Measurements from ENCODE around the gene KRTAP5-8. TPM values are rescaled to one million over a fixed set of nuclear protein-coding genes. Genes with fewer than 3 reads are reported as not detected.
A peak's percentile ranks its signal among the peaks of the same experiment; 100 is the strongest.
"Not testable (repeated sequence)": the region's sequence is repeated elsewhere in the genome, so short reads cannot be mapped to it uniquely, and the experiment has no call there.

KRTAP5-8 gene
- under 1 TPM in 7 of 8 experiments, not detected in 1; 0.11 to 0.81 (median 0.37) TPM for total RNA-seq

GRCh38 chr11:71537977-71538665 is at the start of gene KRTAP5-8:
Gene KRTAP5-8, plus strand, starts transcription at chr11:71538025. Its CDS starts 31 bp downstream, at chr11:71538056.
- H3K4me3 ChIP-seq; in situ Hi-C loops (cut with MboI; ENCODE audit: low pct_unique_long_range_greater_than_20kb in 2 of 9, low sequenced_read_pairs in 9 of 9, unreplicated experiment in 9 of 9); H3K27ac ChIP-seq; ATAC-seq (replicated peaks in 6 of 8): not testable (repeated sequence)
- H3K4me1 ChIP-seq (replicated peaks in 1 of 2) = peaks cover 5 to 13% of the 10 kb centered on the region in 2 donors
- 20% methylated on average over 1 of the region's 4 CpGs; no CpG with 5 or more reads in 9 of the 10 experiments for whole genome bisulfite sequencing, 10 experiments

DNA sequence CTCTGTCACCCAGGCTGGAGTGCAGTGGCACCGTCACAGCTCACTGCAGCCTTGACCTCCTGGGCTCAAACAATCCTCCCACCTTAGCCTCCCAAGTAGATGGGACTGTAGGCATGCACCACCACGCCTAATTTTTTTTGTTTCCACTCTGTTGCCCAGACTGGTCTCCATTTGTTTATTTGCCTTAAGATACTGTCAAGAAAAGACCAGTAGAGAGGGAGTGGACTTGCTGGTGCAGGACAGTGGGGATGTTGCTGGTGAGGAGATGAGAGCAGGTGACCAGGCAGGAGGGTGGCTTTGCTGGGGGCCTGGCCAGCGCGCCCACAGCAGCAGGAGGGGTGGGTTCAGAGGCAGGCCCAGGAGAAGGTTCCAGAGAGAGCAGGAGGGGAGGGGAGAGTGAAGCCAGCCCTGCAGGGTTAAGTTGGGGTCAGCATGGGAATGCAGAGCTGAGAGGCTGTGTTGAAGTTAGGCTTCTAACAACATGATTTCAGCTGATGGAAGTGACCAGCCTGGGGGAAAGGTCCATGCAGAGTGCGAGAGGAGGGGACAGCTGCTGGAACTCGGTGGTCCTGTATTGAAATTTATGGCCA is 49.0 kb upstream of the KRTAP5-8 start:
- Histone ChIP-seq H3K27ac (no peak overlapping the region), H3K4me3 (no peak overlapping the region), H3K4me1 (replicated peaks in 1 of 2) (peaks cover 0 to 11% of the 10 kb centered on the region in 2 donors)
- in situ Hi-C loops (cut with MboI; ENCODE audit: low pct_unique_long_range_greater_than_20kb in 2 of 9, low sequenced_read_pairs in 9 of 9, unreplicated experiment in 9 of 9) = no loop called here
- peak in 1 of 8 experiments; percentile 18 for ATAC-seq (replicated peaks in 6 of 8)
- 60 to 100% (median 90%) methylated on average over 1 of the region's 6 CpGs; no CpG with 5 or more reads in 6 of the 10 experiments for WGBS, 10 experiments

DNA sequence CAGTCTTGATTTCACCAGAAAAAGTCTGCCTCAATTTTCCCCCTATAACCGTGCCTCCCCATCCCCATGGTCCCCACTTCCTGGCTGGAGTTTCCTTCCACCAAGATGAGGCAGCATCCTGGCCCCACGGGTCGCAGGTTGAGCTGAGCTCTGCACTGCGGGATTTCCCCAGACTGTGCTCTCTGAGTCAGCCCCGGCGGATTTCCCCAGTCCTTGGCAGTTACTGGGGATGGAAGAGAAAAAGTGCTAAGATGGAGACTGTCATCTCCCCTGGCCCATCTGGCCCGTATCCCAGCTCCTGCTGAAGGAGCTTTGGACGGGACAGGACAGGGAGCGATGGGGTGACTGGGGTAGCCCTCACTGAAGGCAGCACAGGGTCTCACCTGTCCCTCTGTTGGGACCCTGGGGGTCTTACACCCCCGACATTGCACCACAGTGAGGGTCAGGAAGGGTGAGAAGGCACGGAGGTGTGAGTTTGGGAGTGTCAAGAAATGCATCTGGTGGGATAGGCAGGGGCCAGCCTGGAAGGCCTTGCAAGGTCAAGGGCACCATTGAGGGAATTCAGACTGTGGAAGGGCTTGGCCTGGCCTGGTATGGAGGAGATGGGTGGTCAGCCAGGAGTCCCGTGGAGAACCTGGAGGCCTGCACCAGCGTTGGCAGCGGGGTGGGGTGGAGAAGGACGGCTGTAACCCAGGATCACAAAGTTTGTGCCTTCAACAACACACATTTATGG is 48.3 kb upstream of the KRTAP5-8 start:
- 60 to 90% (median 74%) methylated on average over 2 to 8 of the region's 15 CpGs; no CpG with 5 or more reads in 5 of the 10 experiments for WGBS, 10 experiments
- peaks cover 0 to 11% of the 10 kb centered on the region in 2 donors for H3K4me1 ChIP-seq (replicated peaks in 1 of 2)
- in situ Hi-C loops (cut with MboI; ENCODE audit: low pct_unique_long_range_greater_than_20kb in 2 of 9, low sequenced_read_pairs in 9 of 9, unreplicated experiment in 9 of 9) = no loop called here
- no peak overlapping the region for H3K4me3 ChIP-seq
- no peak overlapping the region for H3K27ac ChIP-seq
- ATAC-seq (replicated peaks in 6 of 8) = no peak

GRCh38 chr11:71490044-71490730 is 47.6 kb upstream of the KRTAP5-8 start:
- in situ Hi-C loops (cut with MboI; ENCODE audit: low pct_unique_long_range_greater_than_20kb in 2 of 9, low sequenced_read_pairs in 9 of 9, unreplicated experiment in 9 of 9) = no loop called here
- no peak overlapping the region for H3K27ac ChIP-seq
- H3K4me1 ChIP-seq (replicated peaks in 1 of 2) = peaks cover 0 to 11% of the 10 kb centered on the region in 2 donors
- no peak for ATAC-seq (replicated peaks in 6 of 8)
- no peak overlapping the region for H3K4me3 ChIP-seq
- WGBS, 10 experiments = 60 to 100% (median 100%) methylated on average over 1 to 4 of the region's 23 CpGs; no CpG with 5 or more reads in 5 of the 10 experiments

GRCh38 chr11:71490731-71491390 is 47.0 kb upstream of the KRTAP5-8 start:
- Histone ChIP-seq H3K4me3 (no peak overlapping the region), H3K4me1 (replicated peaks in 1 of 2) (peaks cover 0 to 11% of the 10 kb centered on the region in 2 donors), H3K27ac (no peak overlapping the region)
- in situ Hi-C loops (cut with MboI; ENCODE audit: low pct_unique_long_range_greater_than_20kb in 2 of 9, low sequenced_read_pairs in 9 of 9, unreplicated experiment in 9 of 9) = no loop called here
- 94 to 100% (median 95%) methylated on average over 1 to 9 of the region's 28 CpGs; no CpG with 5 or more reads in 5 of the 10 experiments for WGBS, 10 experiments
- no peak for ATAC-seq (replicated peaks in 6 of 8)

DNA sequence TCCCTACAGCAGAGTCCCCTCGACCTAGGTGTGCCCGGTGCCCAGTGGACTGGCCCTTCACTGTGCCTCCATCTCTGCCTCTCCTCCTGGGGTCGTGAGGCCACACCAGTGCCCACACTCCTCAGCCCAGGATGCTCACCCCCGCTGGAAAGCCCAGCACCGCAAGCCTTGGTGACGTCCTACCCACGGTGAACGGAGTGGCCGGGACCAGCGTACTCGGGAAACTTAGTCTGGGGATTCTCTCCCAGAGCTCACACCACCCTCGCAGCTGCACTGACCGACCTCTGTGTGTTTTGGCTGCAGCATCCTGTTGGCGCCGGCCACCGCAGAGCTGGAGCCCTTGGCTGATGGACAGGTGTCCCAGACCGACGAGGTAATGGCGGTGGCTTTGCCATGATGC is 46.3 kb upstream of the KRTAP5-8 start:
- in situ Hi-C loops (cut with MboI; ENCODE audit: low pct_unique_long_range_greater_than_20kb in 2 of 9, low sequenced_read_pairs in 9 of 9, unreplicated experiment in 9 of 9) = no loop called here
- Histone ChIP-seq H3K4me3 (no peak overlapping the region), H3K4me1 (replicated peaks in 1 of 2) (peaks cover 0 to 11% of the 10 kb centered on the region in 2 donors), H3K27ac (no peak overlapping the region)
- WGBS, 10 experiments = 92 to 100% methylated on average over 2 to 9 of the region's 19 CpGs; no CpG with 5 or more reads in 8 of the 10 experiments
- no peak for ATAC-seq (replicated peaks in 6 of 8)

GRCh38 chr11:71491940-71492339 is 45.9 kb upstream of the KRTAP5-8 start:
- 75 to 100% (median 87%) methylated on average over 1 to 8 of the region's 9 CpGs; no CpG with 5 or more reads in 7 of the 10 experiments for WGBS, 10 experiments

GRCh38 chr11:71495286-71496230 is 42.3 kb upstream of the KRTAP5-8 start:
- no peak for ATAC-seq (replicated peaks in 6 of 8)
- Histone ChIP-seq H3K4me3 (no peak overlapping the region), H3K4me1 (replicated peaks in 1 of 2) (no peaks in the 10 kb centered on the region), H3K27ac (no peak overlapping the region)
- in situ Hi-C loops (cut with MboI; ENCODE audit: low pct_unique_long_range_greater_than_20kb in 2 of 9, low sequenced_read_pairs in 9 of 9, unreplicated experiment in 9 of 9) = no loop called here
- 51 to 100% (median 90%) methylated on average over 1 to 9 of the region's 20 CpGs; no CpG with 5 or more reads in 1 of the 10 experiments for WGBS, 10 experiments

More at GRCh38 chr11:71491940-71492339, 45.9 kb upstream of the KRTAP5-8 start:
- ATAC-seq (replicated peaks in 6 of 8) = no peak
- Histone ChIP-seq H3K4me1 (replicated peaks in 1 of 2) (peaks cover 0 to 11% of the 10 kb centered on the region in 2 donors), H3K4me3 (no peak overlapping the region), H3K27ac (no peak overlapping the region)
- in situ Hi-C loops (cut with MboI; ENCODE audit: low pct_unique_long_range_greater_than_20kb in 2 of 9, low sequenced_read_pairs in 9 of 9, unreplicated experiment in 9 of 9) = no loop called here

DNA sequence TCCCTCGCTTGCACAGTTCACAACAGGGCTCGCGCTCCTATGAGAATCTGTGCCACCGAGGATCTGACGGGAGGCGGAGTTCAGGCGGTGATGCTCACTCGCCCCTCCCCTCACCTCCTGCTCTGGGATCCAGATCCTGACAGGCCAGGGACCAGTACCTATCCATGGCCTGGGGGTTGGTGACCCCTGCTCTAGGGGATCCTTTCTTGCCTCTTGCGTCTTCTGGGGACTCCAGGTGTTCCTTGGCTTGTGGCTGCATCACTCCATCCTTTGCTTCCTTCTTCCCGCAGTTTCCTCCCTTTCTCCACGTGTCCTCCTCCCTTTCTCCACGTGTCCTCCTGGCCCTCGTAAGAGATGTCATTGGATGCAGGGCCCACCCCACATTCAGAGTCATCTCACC is 41.4 kb upstream of the KRTAP5-8 start:
- H3K4me3 ChIP-seq = no peak overlapping the region
- no peak for ATAC-seq (replicated peaks in 6 of 8)
- in situ Hi-C loops (cut with MboI; ENCODE audit: low pct_unique_long_range_greater_than_20kb in 2 of 9, low sequenced_read_pairs in 9 of 9, unreplicated experiment in 9 of 9) = no loop called here
- H3K4me1 ChIP-seq (replicated peaks in 1 of 2) = no peaks in the 10 kb centered on the region
- 87 to 100% (median 96%) methylated on average over 3 to 5 of the region's 13 CpGs; no CpG with 5 or more reads in 1 of the 10 experiments for WGBS, 10 experiments
- H3K27ac ChIP-seq = no peak overlapping the region

DNA sequence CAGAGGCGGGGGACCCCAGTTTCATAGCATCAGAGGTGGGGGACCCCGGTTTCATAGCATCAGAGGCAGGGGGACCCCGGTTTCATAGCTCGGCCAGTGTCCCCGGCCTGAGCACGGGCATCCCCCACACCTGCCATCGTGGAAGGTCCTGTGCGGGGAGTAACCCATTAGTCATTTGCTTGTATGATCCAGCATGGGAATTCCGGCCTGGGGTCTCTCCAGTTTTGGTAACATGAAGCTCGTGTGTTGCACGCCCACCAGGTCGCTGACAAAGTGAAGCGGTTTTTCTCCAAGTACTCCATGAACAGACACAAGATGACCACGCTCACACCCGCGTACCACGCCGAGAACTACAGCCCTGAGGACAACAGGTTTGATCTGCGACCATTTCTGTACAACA is 39.7 kb upstream of the KRTAP5-8 start:
- in situ Hi-C loops (cut with MboI; ENCODE audit: low pct_unique_long_range_greater_than_20kb in 2 of 9, low sequenced_read_pairs in 9 of 9, unreplicated experiment in 9 of 9) = no loop called here
- no peak for ATAC-seq (replicated peaks in 6 of 8)
- no peak overlapping the region for H3K27ac ChIP-seq
- no peak overlapping the region for H3K4me3 ChIP-seq
- H3K4me1 ChIP-seq (replicated peaks in 1 of 2) = no peaks in the 10 kb centered on the region
- WGBS, 10 experiments = 85 to 100% (median 95%) methylated on average over 1 to 19 of the region's 19 CpGs; no CpG with 5 or more reads in 3 of the 10 experiments

- H3K27ac ChIP-seq = no peak overlapping the region
- ATAC-seq (replicated peaks in 6 of 8) = no peak
- H3K4me3 ChIP-seq = no peak overlapping the region
- in situ Hi-C loops (cut with MboI; ENCODE audit: low pct_unique_long_range_greater_than_20kb in 2 of 9, low sequenced_read_pairs in 9 of 9, unreplicated experiment in 9 of 9) = no loop called here
- WGBS, 10 experiments = 50 to 92% (median 89%) methylated on average over 1 to 12 of the region's 13 CpGs; no CpG with 5 or more reads in 2 of the 10 experiments
- peaks cover 0 to under 1% of the 10 kb centered on the region in 2 donors for H3K4me1 ChIP-seq (replicated peaks in 1 of 2)
Measured at GRCh38 chr11:71499125-71499524, 38.7 kb upstream of the KRTAP5-8 start.
